ES-I3 (cell line): ENCODE measurements around the gene QPCTL.
"Not testable (repeated sequence)": the region's sequence is repeated elsewhere in the genome, so short reads cannot be mapped to it uniquely, and the experiment has no call there.

Experiments used
- H3K36me3 ChIP-seq: 2 replicates; pipeline ENCODE4 v1.6.1; 2013; ENCODE audit warnings: mild to moderate bottlenecking, low read length, control low read depth, moderate library complexity; ENCODE audit not compliant: insufficient read depth
- H3K4me1 ChIP-seq: 2 replicates; pipeline ENCODE4 v1.6.1; 2013; ENCODE audit warnings: mild to moderate bottlenecking, control low read depth, low read length; ENCODE audit not compliant: insufficient read depth
- H3K9ac ChIP-seq: 2 replicates; pipeline ENCODE4 v1.6.1; 2013; ENCODE audit warnings: low read depth, mild to moderate bottlenecking, low read length, moderate library complexity
- H3K9me3 ChIP-seq: 2 replicates; pipeline ENCODE4 v1.6.1; 2013; ENCODE audit warnings: mild to moderate bottlenecking, low read length, moderate library complexity; ENCODE audit not compliant: control insufficient read depth, insufficient read depth

Gene QPCTL

DNA sequence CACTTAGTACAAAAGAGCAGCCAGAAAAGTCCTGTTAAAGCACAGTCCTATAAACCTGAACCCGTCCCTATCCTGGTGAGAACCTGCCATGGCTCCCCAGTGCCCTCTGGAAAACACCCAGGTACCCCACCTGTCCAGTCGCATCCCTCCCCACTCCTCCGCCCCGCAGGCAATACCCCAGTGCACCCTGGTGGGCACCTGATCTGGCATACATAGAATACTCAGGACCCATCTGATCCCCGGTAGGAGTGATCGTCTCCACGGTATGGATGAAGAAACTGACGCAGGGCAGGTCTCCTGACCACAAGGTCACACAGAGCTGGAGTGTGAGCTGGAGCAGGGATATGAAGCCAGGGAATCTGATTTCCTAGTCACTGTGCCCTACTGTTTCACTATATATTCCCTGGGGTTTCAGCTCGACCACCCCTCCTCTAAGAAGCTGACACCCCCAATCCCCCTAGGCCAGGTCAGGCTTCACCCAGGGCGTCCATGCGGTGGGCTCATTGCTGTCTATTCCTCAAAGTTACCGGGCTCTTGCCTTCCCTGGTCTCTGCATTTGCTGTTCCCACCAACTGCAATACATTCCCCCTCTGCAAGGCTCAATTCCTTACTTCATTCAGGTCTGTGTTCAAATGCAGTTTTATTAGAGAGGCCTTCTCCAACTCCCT lies 25.7 kb downstream of the QPCTL start:
- H3K4me1 ChIP-seq = peaks cover 16% of the 10 kb centered on the region; the same call in 1 of the 2 replicates
- H3K36me3 ChIP-seq = peaks cover 7% of the 10 kb centered on the region
- H3K9ac ChIP-seq = peak overlapping the region; percentile 69
- no peaks in the 10 kb centered on the region for H3K9me3 ChIP-seq

DNA sequence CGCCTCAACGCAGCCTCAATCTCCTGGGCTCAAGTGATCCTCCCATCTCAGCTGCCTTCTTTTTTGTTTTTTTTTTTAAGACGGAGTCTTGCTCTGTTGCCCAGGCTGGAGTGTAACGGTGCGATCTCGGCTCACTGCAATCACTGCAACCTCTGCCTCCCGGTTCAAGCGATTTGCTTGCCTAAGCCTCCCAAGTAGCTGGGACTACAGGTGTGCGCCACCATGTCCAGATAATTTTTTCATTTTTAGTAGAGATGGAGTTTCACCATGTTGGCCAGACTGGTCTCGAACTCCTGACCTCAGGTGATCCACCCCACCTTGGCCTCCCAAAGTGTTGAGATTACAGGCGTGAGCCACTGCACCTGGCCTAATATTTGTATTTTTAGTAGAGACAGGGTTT lies 27.6 kb downstream of the QPCTL start:
- H3K9me3 ChIP-seq, H3K9ac ChIP-seq, H3K36me3 ChIP-seq: not testable (repeated sequence)
- peaks cover 15% of the 10 kb centered on the region; the same call in 1 of the 2 replicates for H3K4me1 ChIP-seq

GRCh38 chr19:45728683-45729082 lies 36.2 kb downstream of the QPCTL start:
- H3K4me1 ChIP-seq, H3K9ac ChIP-seq, H3K36me3 ChIP-seq, H3K9me3 ChIP-seq: not testable (repeated sequence)

- Histone ChIP-seq H3K4me1 (peaks cover 3% of the 10 kb centered on the region; the same call in 1 of the 2 replicates), H3K9ac (peak overlapping the region; percentile 75), H3K9me3 (no peaks in the 10 kb centered on the region), H3K36me3 (no peaks in the 10 kb centered on the region)
These were observed 37.4 kb downstream of the QPCTL start for GRCh38 chr19:45729800-45730290.

DNA sequence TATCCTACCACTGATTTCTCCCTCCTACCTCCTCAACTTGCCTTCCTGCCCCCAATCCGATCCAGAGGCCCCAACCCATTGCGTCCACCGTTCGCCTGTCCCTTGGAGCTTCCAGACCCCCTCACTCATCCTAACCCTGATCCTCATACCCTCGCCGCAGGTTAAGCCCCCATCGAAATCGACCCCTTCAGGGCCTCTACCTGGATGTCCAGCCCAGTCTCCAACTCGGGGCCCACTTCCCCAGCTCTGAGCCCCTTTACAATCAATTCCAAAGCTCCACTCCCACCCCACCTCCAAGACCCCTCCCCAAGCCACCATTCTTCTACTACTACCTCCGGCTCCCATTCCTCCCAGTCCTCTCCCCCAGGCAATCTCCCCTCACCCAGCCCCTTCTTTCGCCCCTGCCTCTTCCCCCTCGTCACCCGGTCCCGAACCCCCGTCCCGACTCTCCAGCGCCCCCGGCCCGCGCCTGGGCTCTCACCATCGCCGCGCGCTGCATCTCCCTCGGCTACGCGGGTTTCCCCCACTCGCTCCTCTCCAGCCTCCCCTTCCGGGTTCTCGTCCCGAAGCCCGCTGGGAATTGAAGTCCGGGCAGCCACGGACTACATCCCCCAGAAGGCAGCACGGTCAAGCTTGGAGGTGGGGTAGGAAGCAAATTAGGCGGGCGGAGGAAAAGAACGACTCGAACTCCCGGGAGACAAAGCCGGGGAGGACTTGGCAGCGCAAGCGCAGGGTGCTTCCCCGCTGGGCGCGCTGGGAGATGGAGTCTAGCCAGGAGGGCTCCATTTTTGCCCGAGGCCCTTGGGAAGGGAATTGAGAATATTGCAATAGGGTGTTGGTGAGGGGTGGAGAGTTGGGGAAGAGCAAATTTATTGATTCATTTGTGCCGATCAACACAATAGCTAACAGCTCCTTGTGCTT lies 38.2 kb downstream of the QPCTL start, which contains the start of gene FBXO46:
Gene FBXO46, minus strand, starts transcription at position 529 of the 921 bp plus-strand sequence. CDS start 17,401 bp downstream, outside the sequence.
- no peaks in the 10 kb centered on the region for H3K9me3 ChIP-seq
- no peaks in the 10 kb centered on the region for H3K36me3 ChIP-seq
- H3K9ac ChIP-seq = peak within 1 kb of the TSS; percentile 75
- H3K4me1 ChIP-seq = peaks cover 3% of the 10 kb centered on the region; the same call in 1 of the 2 replicates

DNA sequence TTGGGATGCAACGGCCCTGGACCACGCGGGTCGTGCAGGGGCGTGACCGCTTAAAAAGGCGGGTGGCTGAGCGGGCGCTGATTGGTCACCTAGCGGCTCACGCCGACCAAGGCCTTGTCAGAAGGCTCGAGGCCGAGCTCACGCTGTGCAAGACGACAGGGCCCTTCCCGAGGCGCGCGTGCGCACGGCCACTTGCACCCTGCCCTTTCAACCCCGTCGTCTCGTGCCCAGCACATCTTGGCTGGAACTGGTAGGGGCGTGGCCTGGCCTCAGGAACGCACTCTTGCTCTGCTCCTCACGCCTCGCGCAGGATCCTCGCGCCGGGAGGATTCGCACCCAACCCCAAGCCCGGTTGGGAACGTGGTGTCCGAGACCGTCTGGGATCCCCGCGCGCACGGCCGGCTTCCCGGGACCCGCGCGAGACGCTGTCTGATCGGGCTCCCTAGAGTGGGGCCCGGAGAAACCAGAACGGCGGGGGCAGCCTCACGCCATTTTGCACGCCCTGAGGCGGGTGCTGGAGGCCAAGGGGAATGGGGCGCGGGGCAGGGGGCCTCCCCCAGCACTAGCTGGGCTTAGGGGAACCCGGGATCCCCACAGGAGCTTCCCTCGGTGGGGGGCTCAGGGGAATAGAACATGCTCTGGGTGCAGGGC lies 40.8 kb downstream of the QPCTL start, which contains the start of gene MEIOSIN:
Gene MEIOSIN, plus strand, starts transcription at position 280 of the 651 bp plus-strand sequence. CDS start 1,938 bp downstream, outside the sequence.
- H3K4me1 ChIP-seq = peaks cover 6% of the 10 kb centered on the region
- no peaks in the 10 kb centered on the region for H3K36me3 ChIP-seq
- no peak within 1 kb of the TSS for H3K9ac ChIP-seq
- H3K9me3 ChIP-seq = no peaks in the 10 kb centered on the region

DNA sequence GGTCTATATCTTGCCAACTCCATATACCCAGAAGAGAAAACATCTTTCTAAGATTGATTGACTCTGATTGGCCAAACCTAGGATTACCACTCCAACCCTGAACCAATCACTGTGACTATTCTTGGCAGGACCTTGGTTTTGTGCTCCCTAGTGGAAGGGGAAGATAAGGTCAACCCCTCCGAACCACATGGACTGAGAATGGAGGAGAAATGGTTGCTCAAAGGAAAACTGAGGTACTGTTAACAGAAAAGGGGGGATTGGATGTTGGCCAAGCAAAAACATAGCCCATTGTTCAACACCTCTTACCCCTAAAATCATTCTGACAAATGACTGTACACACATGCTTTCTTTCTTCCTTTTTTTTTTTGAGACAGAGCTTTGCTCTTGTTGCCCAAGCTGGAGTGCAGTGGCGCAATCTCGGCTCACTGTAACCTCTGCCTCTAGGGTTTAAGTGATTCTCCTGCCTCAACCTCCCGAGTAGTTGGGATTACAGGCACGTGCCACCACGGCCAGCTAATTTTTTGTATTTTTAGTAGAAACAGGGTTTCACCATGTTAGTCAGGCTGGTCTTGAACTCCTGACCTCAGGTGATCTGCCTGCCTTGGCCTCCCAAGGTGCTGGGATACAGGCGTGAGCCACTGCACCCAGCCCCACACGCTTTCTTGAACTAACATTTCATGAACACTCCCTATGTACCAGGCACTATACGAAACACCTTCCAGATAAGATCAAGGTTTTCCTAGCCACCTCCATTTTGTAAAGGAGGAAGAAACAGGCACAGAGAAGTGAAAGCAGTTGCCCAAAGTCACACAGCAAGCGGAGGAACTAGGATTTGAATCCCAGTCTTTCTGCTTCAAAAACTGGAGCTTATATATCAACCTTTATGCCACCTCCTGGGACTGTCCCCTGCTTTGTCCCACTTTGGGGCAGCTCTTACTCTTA lies 47.3 kb downstream of the QPCTL start:
- Histone ChIP-seq H3K9me3 (no peaks in the 10 kb centered on the region), H3K9ac (no peak overlapping the region), H3K4me1 (peaks cover 2% of the 10 kb centered on the region; the same call in 1 of the 2 replicates), H3K36me3 (no peaks in the 10 kb centered on the region)

DNA sequence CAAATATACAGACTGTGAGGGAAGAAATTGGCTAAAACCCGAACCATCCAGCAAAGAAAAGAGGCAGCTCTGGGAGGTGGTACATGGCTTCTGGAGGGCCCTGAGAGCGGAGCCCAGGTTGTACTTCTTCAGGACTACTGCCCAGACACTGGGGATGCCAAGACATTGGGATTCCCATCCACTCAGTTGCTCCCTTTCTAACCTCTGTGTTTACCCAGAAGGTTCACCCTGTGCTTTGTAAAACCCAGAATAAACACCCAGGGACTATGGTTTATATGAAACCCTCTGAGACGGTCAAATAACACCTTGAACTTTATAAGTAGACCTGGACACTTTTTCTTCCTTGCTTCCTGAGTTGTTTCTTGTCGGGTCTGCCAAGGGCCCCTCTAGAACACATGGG lies 50.5 kb downstream of the QPCTL start:
- H3K36me3 ChIP-seq = no peaks in the 10 kb centered on the region
- H3K4me1 ChIP-seq = no peaks in the 10 kb centered on the region; the same call in 1 of the 2 replicates
- no peak overlapping the region for H3K9ac ChIP-seq
- no peaks in the 10 kb centered on the region for H3K9me3 ChIP-seq

DNA sequence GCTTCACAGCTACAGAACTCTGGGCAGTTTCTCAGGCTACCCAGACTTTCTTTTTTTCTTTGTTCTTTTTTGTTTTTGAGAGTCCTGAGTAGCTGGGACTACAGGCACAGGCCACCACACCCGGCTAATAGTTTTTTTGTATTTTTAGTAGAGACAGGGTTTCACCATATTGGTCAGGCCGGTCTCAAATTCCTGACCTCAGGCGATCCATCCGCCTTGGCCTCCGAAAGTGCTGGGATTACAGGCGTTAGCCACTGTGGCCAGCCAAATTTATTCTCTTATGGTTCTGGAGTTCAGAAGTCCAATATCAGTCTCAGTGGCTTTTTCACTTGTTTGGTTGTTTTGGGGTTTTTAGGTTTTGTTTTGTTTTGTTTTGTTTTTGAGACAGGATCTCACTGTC lies 53.1 kb downstream of the QPCTL start:
- H3K4me1 ChIP-seq = no peaks in the 10 kb centered on the region; the same call in 1 of the 2 replicates
- H3K9me3 ChIP-seq = no peaks in the 10 kb centered on the region
- no peak overlapping the region for H3K9ac ChIP-seq
- H3K36me3 ChIP-seq = no peaks in the 10 kb centered on the region

DNA sequence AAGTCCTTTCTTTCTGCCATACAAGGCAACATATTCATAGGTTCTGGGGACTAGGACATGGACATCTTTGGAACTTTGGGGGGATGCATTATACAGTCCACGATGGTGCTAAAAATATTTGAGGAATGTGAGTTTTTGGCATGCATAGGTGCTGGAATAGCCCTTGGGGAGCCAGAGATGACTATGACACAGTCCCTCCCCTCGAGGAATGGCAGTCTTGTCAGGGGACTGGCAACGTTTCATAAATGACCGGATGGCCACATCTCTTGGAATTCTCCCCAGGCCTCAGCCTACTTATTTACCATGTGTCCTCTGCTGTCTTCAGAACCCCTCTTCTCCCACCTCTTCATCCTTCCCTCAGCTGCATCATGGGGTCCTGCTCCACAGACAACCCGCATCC lies 54.4 kb downstream of the QPCTL start:
- H3K9ac ChIP-seq = no peak overlapping the region
- no peaks in the 10 kb centered on the region for H3K36me3 ChIP-seq
- no peaks in the 10 kb centered on the region; the same call in 1 of the 2 replicates for H3K4me1 ChIP-seq
- H3K9me3 ChIP-seq = no peaks in the 10 kb centered on the region

DNA sequence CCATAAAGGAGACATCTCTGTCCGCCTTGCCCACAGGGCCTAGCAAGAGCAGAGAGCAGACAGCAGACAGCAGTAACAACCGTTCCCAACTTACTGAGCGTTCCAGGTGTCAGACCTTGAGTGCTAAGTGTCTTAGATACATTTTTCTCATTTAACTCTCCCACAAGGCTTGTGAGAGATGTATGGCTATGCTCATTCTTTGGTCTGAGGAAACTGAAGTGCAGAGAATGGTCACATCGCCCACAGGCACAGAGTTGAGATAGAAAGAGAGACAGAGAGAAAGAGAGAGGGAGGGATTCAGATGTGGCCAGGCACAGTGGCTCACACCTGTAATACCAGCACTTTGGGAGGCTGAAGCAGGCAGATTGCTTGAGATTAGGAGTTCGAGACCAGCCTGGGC lies 55.0 kb downstream of the QPCTL start:
- no peaks in the 10 kb centered on the region; the same call in 1 of the 2 replicates for H3K4me1 ChIP-seq
- H3K9ac ChIP-seq = no peak overlapping the region
- no peaks in the 10 kb centered on the region for H3K36me3 ChIP-seq
- H3K9me3 ChIP-seq = no peaks in the 10 kb centered on the region

DNA sequence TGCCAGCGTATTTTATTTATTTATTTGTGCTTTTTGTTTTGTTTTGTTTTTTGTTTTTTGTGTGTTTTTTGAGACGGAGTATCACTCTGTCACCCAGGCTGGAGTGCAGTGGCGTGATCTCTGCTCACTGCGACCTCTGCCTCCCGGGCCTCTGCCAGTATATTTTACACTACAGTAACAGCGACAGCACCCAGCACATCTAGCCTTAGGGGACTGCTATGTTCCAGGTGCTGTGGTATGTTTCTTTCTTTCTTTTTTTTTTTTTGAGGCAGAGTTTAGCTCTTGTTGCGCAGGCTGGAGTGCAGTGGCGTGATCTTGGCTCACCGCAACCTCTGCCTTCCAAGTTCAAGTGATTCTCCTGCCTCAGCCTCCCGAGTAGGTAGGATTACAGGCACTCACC lies 59.0 kb downstream of the QPCTL start:
- H3K9me3 ChIP-seq, H3K9ac ChIP-seq, H3K36me3 ChIP-seq, H3K4me1 ChIP-seq: not testable (repeated sequence)

DNA sequence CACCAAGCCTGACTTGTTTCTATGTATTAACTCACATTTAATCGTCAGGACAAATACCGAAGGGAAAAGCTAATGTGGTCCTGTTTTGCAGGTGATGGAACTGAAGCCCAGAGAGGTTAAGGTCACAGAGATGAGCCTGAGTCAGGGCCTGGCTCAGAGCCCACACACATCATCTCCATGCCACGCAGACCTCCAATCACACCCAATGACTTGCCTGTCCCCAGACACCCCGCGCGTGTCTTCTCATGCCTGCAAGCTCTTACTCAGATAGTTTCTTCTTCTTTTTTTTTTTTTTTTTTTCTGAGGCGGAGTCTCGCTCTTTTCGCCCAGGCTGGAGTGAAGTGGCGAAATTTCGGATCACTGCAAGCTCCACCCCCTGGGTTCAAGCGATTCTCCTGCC lies 60.2 kb downstream of the QPCTL start:
- Histone ChIP-seq H3K9me3 (no peaks in the 10 kb centered on the region), H3K9ac (no peak overlapping the region), H3K36me3 (no peaks in the 10 kb centered on the region), H3K4me1 (no peaks in the 10 kb centered on the region)
